ENCODE results near the gene KRT82.

The KRT82 gene

GRCh38 chr12:52404951-52405350 lies 1.2 kb downstream of the KRT82 start:
- DNase-seq = no peak

DNA sequence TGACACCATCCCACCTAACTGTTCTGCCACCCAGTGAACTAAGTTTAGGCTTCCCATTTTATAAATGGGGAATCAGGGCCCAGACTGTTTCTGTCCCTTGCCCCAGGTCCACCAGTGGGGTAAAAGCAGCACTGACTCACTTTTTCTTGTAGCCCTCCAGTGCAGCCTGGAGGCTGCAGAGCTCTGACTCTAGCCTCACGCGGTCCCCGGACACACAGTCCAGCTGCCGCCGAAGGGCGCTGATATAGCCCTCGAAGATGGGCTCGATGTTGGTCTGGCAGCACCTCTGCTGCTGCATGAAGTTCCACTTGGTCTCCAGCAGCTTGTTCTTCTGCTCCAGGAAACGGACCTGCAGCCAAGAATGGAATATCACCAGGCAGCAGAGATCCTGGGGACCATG lies 2.6 kb downstream of the KRT82 start:
- DNase-seq = no peak

GRCh38 chr12:52402873-52403540 lies 3.1 kb downstream of the KRT82 start:
- no peak for DNase-seq

- no peak for DNase-seq
These were observed 3.8 kb downstream of the KRT82 start for GRCh38 chr12:52402377-52402776.

DNA sequence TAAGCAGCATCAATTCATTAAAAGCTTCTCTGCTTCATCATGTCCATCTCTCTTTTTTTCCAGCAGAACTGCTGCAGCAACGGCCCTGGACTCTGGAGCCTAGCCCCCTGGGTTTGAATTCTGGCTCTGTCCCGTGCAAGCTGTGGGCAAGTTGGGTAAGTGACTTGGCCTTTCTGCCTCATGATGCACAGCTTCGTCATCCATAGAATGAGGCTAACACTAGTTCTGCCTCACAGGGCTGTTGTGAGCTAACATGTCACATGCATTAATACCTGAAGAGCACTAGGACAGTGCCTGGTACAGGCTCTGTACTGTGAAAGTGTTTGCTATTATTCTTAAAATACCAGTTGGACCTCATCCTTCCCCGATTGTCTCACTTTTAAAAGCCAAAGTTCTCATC lies 4.2 kb downstream of the KRT82 start:
- no peak for DNase-seq

GRCh38 chr12:52401526-52401925 lies 4.6 kb downstream of the KRT82 start:
- DNase-seq = no peak

GRCh38 chr12:52400906-52401305 lies 5.2 kb downstream of the KRT82 start:
- no peak for DNase-seq

DNA sequence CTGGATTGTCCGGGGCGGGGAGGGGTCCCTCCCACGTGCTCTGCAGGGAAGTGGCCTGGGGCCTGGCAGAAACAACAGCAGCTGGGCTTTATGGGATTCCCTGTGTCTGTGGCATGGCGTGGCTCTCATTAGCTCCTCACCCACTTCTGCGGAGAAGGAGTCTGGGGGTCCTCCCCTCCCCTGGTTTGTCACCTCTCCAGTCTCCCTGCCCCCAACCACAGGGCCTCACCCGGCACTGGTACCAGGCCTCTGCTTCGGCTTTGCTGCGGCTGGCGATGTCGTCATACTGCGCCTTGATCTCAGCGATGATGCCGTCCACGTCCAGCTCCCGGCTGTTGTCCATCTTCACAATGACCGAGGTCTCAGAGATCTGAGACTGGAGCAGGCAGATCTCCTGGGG lies 6.4 kb downstream of the KRT82 start:
- DNase-seq = no peak

- no peak for DNase-seq
These were observed 8.0 kb downstream of the KRT82 start for GRCh38 chr12:52398176-52398575.

DNA sequence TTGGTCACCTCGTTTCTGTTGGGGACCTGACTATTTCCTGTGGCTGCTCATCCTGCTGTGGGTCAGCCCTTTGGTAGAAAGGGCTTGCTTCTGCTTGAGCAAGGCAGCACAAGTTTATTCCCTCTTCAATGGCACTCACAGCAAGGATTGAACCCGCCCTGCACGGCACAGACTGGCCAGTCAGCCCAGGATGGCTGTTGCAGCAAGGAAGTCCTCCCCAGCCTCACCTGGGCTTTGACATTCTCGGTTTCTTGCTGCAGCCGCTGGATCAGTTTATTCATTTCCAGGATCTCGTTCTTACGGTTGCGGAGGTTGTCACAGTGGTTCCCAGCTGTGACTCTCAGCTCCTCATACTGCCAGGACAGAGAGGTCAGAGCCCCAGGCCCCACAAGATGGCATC lies 9.5 kb downstream of the KRT82 start:
- no peak for DNase-seq

DNA sequence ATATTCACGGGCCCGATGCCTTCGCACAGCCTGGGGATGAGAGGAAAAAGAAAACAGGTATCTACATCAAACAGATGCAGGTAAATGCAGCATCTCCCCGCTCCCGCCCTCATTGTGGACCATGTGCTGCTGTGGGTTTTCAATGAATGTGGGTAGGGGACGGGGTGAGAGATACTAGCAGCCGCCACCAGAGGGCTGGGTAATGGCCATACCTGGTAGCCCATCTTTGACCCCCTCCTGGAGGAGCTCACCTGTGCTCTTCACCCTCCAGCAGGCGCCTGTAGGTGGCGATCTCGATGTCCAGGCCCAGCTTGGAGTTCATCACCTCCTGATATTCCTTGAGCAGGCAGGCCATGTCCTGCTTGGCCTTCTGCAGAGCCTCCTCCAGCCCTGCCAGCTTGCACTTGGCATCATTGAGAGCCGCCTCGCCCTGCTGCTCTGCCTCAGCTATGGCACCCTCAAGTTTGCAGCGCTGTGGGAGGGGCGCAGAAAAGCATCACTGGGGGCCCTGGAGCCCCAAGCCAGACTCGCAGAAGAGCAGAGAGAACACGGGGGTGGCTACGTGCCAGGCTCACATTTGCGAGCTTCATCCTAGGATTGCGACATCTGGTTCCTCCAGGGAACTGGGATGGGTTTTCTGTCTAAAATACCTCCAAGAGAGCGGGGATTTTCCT lies 10.2 kb downstream of the KRT82 start:
- DNase-seq = no peak

- DNase-seq = no peak
These were observed 11.2 kb downstream of the KRT82 start for GRCh38 chr12:52394836-52395405.

GRCh38 chr12:52392465-52393007 lies 13.6 kb downstream of the KRT82 start:
- DNase-seq = no peak

DNA sequence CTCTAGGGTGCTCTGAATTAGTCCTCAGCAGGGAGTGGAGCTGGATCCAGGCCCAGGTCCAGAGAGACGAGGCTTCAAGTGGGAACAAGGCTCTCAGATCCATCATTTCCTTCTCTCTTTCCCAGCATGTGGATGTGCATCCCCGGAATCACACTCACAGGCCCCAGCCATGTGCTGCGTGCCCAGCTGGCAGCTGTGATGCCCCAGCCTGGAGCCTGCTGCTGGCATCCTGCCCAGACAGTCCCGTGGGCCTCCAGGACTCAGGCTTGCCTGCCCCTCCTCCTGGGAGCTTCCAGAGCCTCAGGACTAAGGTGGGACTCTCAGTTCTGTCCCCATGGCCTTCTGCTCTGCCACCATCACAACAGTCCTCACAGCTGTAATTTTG lies 14.5 kb downstream of the KRT82 start:
- no peak for DNase-seq

DNA sequence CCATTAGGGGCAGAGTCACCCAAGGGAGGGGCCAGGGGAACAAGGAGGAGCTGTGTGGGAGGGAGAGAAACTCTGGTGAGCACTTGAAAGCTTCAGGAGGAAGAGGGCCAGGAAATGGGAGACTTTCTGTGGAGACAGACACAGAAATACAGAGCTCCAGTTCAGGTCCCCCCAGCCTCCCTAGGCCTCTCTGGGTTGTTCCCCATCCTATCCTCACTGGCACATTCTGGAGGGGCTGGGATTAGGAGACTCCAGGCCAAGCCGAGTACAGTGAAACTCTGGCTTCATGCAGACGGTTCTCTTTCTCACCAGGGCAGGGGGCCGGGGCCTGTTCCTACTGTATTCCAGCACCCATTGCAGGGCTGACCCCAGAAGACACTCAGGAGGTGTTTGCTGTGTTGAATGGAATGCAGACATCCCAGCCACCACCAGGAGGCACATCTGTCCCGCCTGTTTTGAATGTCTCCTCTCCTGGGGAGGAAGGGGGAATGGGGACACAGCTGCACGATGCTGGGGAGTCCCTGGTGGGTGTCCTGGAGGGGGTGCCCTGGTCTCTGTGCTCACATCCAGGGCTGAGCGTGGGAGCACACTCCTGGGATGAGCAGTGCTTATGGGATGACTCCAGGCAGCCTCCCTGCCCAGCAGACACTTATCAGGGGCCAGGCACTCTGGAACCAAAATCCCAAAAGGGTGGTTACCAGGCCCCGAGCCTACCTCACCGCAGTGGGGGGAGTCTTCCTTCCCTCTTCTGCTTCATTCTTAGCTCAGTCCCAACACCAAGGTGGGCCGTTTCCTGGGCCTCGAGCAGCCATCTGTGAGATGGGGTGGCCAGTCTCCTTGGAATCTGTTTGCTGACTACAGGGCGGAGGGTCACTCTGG lies 15.2 kb downstream of the KRT82 start:
- DNase-seq = no peak

DNA sequence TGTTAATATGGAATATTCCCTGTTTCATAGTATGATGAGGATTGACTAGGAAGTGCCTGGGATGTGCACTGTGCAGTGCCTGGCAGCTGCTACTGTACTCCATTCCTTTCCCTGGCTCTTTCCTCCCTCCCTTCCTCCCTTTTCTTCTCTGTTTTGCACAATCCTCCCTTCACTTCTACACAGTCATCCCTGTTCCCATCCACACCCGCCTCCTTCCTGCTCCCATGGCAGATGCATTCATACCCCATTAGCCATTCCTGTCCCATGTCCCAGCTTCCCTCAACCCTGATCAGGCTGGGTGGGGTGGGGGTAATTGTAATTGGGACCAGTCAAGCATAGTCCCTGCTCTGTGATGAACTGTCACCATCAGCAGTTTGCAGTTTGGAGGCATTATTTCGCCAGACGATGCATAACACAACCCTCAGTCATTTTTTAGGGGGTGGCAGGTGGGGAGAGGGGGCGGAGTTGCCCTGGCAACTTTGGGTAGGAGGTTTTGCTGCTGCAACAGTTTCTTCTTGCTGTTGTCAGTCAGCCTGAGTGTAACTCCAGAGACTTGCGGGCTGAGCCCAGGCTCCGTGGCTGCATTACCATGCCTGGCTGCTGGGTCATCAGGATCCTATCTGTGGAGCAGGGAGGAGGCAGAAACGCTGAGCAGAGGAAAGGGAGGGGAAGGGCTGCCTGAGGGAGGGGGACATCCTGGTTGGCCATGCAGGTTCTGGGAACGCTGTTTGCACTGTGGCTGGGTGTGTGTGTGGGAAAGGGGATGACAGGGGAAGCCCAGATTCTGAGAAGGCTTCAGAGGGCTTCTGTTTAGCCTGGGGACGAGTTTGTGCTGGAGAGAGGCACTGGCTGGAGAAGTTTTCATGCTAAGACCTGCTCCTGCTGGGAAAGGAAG lies 16.6 kb downstream of the KRT82 start:
- no peak for DNase-seq

DNA sequence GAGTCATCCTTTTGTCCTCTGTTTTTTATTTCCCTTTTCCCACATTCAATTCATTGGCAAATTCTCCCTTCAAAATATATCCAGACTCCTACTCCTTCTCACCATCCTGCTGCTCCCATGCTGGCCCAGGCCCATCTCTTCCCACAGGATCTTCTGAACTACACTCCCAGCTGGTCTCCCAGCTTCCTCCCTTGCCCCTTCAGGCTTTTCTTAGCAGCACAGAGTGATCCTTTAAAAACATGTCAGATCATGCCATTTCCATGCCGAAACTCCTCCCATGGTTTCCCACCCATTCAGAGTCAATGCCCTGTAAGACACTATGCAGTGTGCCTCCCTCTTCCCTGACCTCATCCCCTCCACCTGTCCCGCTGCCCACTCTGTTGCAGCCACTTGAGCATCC lies 18.3 kb downstream of the KRT82 start:
- no peak for DNase-seq

GRCh38 chr12:52385226-52385702 lies 20.9 kb downstream of the KRT82 start, which contains the start of gene KRT84:
Gene KRT84, minus strand, starts transcription at chr12:52385652. Its CDS starts 67 bp downstream, at chr12:52385585.
- no peak for DNase-seq

GRCh38 chr12:52383331-52383730 lies 22.8 kb downstream of the KRT82 start:
- DNase-seq = no peak

GRCh38 chr12:52382854-52383253 lies 23.3 kb downstream of the KRT82 start:
- DNase-seq = no peak

GRCh38 chr12:52381206-52381605 lies 24.9 kb downstream of the KRT82 start:
- no peak for DNase-seq

- no peak for DNase-seq
These were observed 25.9 kb downstream of the KRT82 start for GRCh38 chr12:52380271-52380694.
